Parathyroid adenoma (tissue), 2 donors: ENCODE data around the gene ZNF385D.

Source experiments
- H2AFZ ChIP-seq: fragments of 300-600 bp; sonication (generic); one replicate; pipeline ENCODE4 v1.7.0; 2017; ENCODE audit warnings: antibody characterized with exemption, mild to moderate bottlenecking
- H3K27ac ChIP-seq: fragments of 300-600 bp; sonication (generic); one replicate; pipeline ENCODE4 v1.7.0; 2017
- H3K27me3 ChIP-seq: fragments of 300-600 bp; sonication (generic); one replicate; pipeline ENCODE4 v1.7.0; 2017; ENCODE audit warnings: low read length; ENCODE audit not compliant: control insufficient read depth, insufficient read depth
- H3K36me3 ChIP-seq: fragments of 300-600 bp; sonication (generic); one replicate; pipeline ENCODE4 v1.7.0; 2017; ENCODE audit warnings: low read length; ENCODE audit not compliant: control insufficient read depth, insufficient read depth
- H3K4me1 ChIP-seq: fragments of 300-600 bp; sonication (generic); one replicate; pipeline ENCODE4 v1.7.0; 2017; ENCODE audit warnings: control low read depth
- H3K4me2 ChIP-seq: fragments of 300-600 bp; sonication (generic); one replicate; pipeline ENCODE4 v1.7.0; 2017; ENCODE audit warnings: low read length
- H3K4me3 ChIP-seq: fragments of 300-600 bp; sonication (generic); one replicate; pipeline ENCODE4 v1.7.0; 2017; ENCODE audit warnings: low read depth, low read length
- H3K79me2 ChIP-seq: fragments of 300-600 bp; sonication (generic); one replicate; pipeline ENCODE4 v1.7.0; 2017; ENCODE audit warnings: control low read depth
- H3K9ac ChIP-seq: fragments of 300-600 bp; sonication (generic); one replicate; pipeline ENCODE4 v1.7.0; 2017; ENCODE audit warnings: mild to moderate bottlenecking
- H3K9me3 ChIP-seq: fragments of 300-600 bp; sonication (generic); one replicate; pipeline ENCODE4 v1.7.0; 2017; ENCODE audit warnings: low read length; ENCODE audit not compliant: control insufficient read depth
- TF ChIP-seq, protein P1 (sequence below): fragments of 300-600 bp; sonication (generic); IDR thresholded peaks from one replicate; pipeline ENCODE4 v1.7.0; 2017; ENCODE audit warnings: antibody characterized with exemption, mild to moderate bottlenecking
- donor health status: primary hyperparathyroidism.

ZNF385D gene

DNA sequence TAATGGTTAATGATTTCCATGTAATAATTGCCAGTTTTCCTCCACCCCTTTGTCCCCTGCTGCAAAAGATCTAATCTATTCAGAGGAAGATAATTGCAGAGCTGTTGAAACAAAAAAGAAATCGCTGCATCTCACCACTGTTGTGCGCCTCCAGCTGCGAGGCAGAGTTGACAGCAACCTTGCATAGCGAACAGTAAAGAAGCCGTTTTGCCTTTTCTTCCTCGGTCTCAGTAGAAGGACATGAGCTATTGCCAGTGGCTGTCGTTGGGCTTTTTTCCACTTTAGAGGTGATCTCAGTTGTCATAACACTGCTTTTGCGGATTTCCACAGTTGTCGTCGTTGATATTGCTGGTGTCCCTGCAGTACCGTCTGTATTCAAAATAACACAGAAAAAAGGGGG, 314.2 kb downstream of the ZNF385D start:
- Histone ChIP-seq H3K4me2 (no peak overlapping the region), H2AFZ (no peak overlapping the region), H3K9ac (no peak overlapping the region), H3K4me1 (no peaks in the 10 kb centered on the region), H3K4me3 (no peak overlapping the region), H3K27ac (no peak overlapping the region), H3K36me3 (no peaks in the 10 kb centered on the region), H3K9me3 (no peaks in the 10 kb centered on the region), H3K79me2 (no peaks in the 10 kb centered on the region), H3K27me3 (no peaks in the 10 kb centered on the region)
- TF ChIP-seq, protein P1, sequence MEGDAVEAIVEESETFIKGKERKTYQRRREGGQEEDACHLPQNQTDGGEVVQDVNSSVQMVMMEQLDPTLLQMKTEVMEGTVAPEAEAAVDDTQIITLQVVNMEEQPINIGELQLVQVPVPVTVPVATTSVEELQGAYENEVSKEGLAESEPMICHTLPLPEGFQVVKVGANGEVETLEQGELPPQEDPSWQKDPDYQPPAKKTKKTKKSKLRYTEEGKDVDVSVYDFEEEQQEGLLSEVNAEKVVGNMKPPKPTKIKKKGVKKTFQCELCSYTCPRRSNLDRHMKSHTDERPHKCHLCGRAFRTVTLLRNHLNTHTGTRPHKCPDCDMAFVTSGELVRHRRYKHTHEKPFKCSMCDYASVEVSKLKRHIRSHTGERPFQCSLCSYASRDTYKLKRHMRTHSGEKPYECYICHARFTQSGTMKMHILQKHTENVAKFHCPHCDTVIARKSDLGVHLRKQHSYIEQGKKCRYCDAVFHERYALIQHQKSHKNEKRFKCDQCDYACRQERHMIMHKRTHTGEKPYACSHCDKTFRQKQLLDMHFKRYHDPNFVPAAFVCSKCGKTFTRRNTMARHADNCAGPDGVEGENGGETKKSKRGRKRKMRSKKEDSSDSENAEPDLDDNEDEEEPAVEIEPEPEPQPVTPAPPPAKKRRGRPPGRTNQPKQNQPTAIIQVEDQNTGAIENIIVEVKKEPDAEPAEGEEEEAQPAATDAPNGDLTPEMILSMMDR = no peak

DNA sequence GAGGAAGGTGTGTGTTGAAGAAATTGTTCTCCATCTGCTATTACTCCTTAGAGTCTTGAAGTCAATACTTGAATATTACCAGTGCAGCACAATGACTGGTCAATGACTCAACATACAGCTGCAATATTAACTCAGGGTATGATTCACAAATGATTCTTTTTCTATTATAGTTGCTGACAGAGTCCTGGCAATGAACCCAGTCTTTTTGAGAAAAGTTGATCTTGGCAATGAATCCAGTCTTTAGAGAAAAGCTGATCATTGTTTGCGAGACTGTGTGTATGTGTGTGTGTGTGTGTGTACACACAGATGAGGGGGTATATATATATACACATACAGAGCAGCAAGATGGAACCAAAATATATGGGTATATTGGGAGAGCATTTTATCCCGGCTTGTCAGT, 315.1 kb downstream of the ZNF385D start:
- Histone ChIP-seq H3K4me1 (no peaks in the 10 kb centered on the region), H3K4me3 (no peak overlapping the region), H3K9ac (no peak overlapping the region), H3K27ac (no peak overlapping the region), H3K4me2 (no peak overlapping the region), H3K9me3 (no peaks in the 10 kb centered on the region), H2AFZ (no peak overlapping the region), H3K27me3 (no peaks in the 10 kb centered on the region), H3K79me2 (no peaks in the 10 kb centered on the region), H3K36me3 (no peaks in the 10 kb centered on the region)
- TF ChIP-seq, protein P1 = no peak

DNA sequence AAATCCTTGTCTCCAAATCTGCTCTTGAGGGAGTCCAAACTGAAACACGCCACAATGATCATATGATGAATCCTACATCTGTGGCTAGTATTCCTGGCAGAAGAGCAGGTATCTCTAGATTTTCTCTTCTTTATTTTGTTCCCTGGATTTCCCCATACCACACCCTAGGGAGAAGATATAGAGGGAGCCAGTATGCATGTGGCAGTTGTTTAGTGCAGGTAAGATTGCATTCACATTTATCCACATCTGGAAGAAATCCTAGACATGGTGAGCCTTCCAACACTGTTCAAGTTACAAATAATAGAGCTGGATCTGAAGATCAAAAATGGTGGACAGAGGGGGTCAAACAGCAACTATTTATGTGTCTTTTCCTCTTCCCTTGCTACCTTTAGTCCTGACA, 316.7 kb downstream of the ZNF385D start:
- Histone ChIP-seq H3K27ac (no peak overlapping the region), H3K9me3 (no peaks in the 10 kb centered on the region), H3K79me2 (no peaks in the 10 kb centered on the region), H3K9ac (no peak overlapping the region), H2AFZ (no peak overlapping the region), H3K27me3 (no peaks in the 10 kb centered on the region), H3K36me3 (no peaks in the 10 kb centered on the region), H3K4me3 (no peak overlapping the region), H3K4me2 (no peak overlapping the region), H3K4me1 (no peaks in the 10 kb centered on the region)
- TF ChIP-seq, protein P1 = no peak

DNA sequence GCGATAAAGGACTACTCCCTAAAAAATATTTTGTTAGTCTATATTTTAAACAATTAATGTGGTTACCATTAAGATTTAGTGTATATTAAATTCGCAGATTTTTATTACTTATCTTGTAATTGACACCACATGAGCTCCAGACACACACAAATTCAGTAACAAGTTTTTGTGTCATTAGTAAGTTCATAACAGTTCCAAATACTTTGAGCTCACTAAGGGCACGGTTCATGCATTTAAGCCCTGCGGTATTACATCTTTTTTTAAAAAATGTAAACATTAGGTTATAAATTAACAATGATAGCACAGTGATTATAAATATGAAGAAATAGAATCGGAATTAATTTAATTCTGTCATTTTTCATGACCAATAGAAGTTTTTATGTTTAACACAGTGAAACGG, 317.3 kb downstream of the ZNF385D start:
- Histone ChIP-seq H3K27ac (no peak overlapping the region), H3K36me3 (no peaks in the 10 kb centered on the region), H2AFZ (no peak overlapping the region), H3K9me3 (no peaks in the 10 kb centered on the region), H3K9ac (no peak overlapping the region), H3K79me2 (no peaks in the 10 kb centered on the region), H3K4me1 (no peaks in the 10 kb centered on the region), H3K27me3 (no peaks in the 10 kb centered on the region), H3K4me3 (no peak overlapping the region), H3K4me2 (no peak overlapping the region)
- TF ChIP-seq, protein P1 = no peak

DNA sequence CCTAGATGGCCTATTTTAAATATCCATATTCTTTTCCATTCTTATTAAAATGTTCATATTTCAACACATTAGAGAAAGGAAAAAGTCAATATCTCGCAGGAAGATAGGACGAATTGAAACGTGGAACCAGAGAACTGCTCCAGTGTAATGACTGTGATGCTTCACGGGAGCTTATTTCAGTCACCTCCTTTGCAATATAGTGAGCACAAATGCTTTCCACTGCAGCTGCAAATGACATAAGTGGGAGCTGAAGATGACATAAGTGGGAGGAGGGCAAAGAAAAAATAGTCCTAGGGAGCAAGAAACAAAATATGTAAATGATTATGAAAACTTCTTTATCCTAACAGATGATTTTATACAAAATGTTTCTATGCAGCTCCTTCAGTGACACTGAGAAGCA, 324.1 kb downstream of the ZNF385D start:
- TF ChIP-seq, protein P1 = no peak
- no peak overlapping the region for H3K4me3 ChIP-seq
- no peaks in the 10 kb centered on the region for H3K9me3 ChIP-seq
- H3K4me2 ChIP-seq = no peak overlapping the region
- H3K9ac ChIP-seq = no peak overlapping the region
- no peaks in the 10 kb centered on the region for H3K36me3 ChIP-seq
- no peak overlapping the region for H3K27ac ChIP-seq
- H3K79me2 ChIP-seq = no peaks in the 10 kb centered on the region
- H3K27me3 ChIP-seq = no peaks in the 10 kb centered on the region
- no peak overlapping the region for H2AFZ ChIP-seq
- no peaks in the 10 kb centered on the region for H3K4me1 ChIP-seq
